ENCODE data around the gene SART3.
"Not testable (repeated sequence)": the region's sequence is repeated elsewhere in the genome, so short reads cannot be mapped to it uniquely, and the experiment has no call there.

The SART3 gene

GRCh38 chr12:108595711-108596647, 35.0 kb upstream of the SART3 start:
- no peak for TF ChIP-seq CTCF (IDR thresholded peaks at IDR 0.05; ENCODE audit: extremely low read depth, missing control alignments)
- DNase-seq (ENCODE audit: low spot score) = no peak

DNA sequence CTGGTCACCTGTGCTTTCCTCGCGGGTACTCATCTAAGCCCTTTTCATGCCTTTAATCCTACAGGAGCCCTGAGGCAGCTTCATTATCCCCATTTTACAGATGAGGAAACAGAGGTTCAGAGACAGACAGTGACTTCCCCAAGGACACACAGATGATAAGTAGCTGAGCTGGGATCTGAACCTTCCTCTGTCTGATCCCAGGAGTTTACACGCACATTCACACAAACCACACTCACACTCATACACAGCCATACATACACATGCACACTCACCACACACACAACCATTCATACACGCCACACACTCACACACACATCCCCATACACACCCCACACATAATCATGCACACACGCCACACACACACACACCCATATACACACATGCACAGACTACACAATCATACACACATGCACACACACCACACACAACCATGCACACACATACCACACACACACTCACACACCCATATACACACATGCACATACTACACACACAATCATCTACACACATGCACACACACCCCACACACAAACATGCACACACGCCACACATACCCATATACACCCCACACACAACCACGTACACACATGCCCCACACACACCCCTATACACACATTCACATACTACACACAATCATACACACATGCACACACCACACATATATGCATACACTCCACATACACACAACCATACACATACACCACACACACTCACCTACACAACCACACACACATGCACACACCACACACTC, 34.2 kb upstream of the SART3 start:
- no peak for TF ChIP-seq CTCF (IDR thresholded peaks at IDR 0.05; ENCODE audit: extremely low read depth, missing control alignments)
- no peak for DNase-seq (ENCODE audit: low spot score)

DNA sequence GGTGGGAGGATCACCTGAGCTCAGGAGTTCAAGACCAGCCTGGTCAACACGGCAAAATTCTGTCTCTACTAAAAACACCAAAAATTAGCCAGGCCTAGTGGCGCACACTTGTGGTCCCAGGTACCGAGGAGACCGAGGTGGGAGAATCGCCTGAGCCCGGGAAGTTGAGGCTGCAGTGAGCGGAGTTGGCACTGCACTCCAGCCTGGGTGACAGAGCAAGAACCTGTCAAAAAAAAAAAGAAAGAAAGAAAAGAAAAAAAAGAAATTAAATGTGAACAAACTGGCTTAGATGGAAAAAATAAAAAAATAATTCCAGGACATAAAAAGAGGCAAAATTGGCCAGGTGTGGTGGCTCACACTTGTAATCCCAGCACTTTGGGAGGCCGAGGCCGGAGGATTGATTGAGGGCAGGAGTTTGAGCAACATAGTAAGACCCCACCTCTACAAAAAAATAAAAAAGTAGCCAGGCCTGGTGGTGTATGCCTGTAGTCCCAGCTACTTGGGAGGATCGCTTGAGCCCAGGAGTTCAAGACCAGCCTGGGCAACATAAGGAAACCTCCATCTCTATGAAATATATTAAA, 33.4 kb upstream of the SART3 start:
- no peak for TF ChIP-seq CTCF (IDR thresholded peaks at IDR 0.05; ENCODE audit: extremely low read depth, missing control alignments)
- DNase-seq (ENCODE audit: low spot score) = no peak

- no peak for TF ChIP-seq CTCF (IDR thresholded peaks at IDR 0.05; ENCODE audit: extremely low read depth, missing control alignments)
- DNase-seq (ENCODE audit: low spot score) = no peak
These were observed 31.3 kb upstream of the SART3 start for GRCh38 chr12:108592033-108592909.

GRCh38 chr12:108591267-108591980, 30.5 kb upstream of the SART3 start:
- TF ChIP-seq CTCF (IDR thresholded peaks at IDR 0.05; ENCODE audit: extremely low read depth, missing control alignments) = no peak

DNA sequence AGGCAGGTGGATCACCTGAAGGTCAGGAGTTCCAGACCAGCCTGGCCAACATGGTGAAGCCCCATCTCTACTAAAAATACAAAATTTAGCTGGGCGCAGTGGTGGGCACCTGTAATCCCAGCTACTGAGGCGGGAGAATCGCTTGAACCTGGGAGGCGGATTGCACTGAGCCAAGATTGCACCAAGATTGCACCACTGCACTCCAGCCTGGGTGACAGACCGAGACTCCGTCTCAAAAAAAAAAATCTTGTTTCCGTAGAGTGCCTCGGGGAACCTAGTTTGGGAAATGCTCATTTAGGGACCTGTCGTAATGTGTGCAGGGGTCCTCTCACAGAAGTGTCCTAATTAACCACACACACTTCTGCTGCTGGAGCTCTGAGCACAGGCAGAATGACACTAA, 29.5 kb upstream of the SART3 start:
- not testable (repeated sequence) for DNase-seq (ENCODE audit: low spot score)

More at GRCh38 chr12:108591267-108591980, 30.5 kb upstream of the SART3 start:
- no peak for DNase-seq (ENCODE audit: low spot score)

GRCh38 chr12:108589840-108590229, 28.9 kb upstream of the SART3 start:
- no peak for DNase-seq (ENCODE audit: low spot score)

More at GRCh38 chr12:108589840-108590229, 28.9 kb upstream of the SART3 start:
- no peak for TF ChIP-seq CTCF (IDR thresholded peaks at IDR 0.05; ENCODE audit: extremely low read depth, missing control alignments)

Measured in GM20000 (cell line).